GM12801 (cell line): ENCODE results near the gene KANK4.

ENCODE experiments used
- CTCF ChIP-seq: IDR thresholded peaks from one replicate; pipeline ENCODE4 v1.5.1; 2011; ENCODE audit warnings: control low read depth; ENCODE audit not compliant: insufficient read length; ENCODE audit errors: extremely low read depth

KANK4 gene

GRCh38 chr1:62311473-62311943, 7.7 kb downstream of the KANK4 start:
- no peak for TF ChIP-seq CTCF

- TF ChIP-seq CTCF, result no peak
Observed at GRCh38 chr1:62309906-62310305, 9.3 kb downstream of the KANK4 start.

GRCh38 chr1:62308606-62309005, 10.6 kb downstream of the KANK4 start:
- no peak for TF ChIP-seq CTCF

- TF ChIP-seq CTCF, result no peak
Observed at GRCh38 chr1:62307895-62308492, 11.2 kb downstream of the KANK4 start.

GRCh38 chr1:62307446-62307845, 11.8 kb downstream of the KANK4 start:
- TF ChIP-seq CTCF, result no peak

- no peak for TF ChIP-seq CTCF
Observed at GRCh38 chr1:62306065-62306464, 13.2 kb downstream of the KANK4 start.

GRCh38 chr1:62304975-62305374, 14.3 kb downstream of the KANK4 start:
- TF ChIP-seq CTCF, result no peak
